Esophagus muscularis mucosa (tissue), 4 donors: ENCODE results near the gene IGF1R. TPM values are rescaled to one million over a fixed set of nuclear protein-coding genes. Genes with fewer than 3 reads are reported as not detected.

ENCODE experiments used
- DNase-seq: peaks from one replicate; pipeline ENCODE4 v3.0.0-alpha.2; 2017; ENCODE audit errors: extremely low spot score
- H3K27ac ChIP-seq, 4 donors: fragments of 200-600 bp; sonication (generic); replicated peaks in 1 of 4; 1 replicate in 3 of 4; 2 replicates in 1 of 4; pipeline ENCODE4 v1.5.1; 2016 to 2019; ENCODE audit warnings: mild to moderate bottlenecking in 1 of 4
- H3K27me3 ChIP-seq, 4 donors: fragments of 200-600 bp; sonication (generic); one replicate each; pipeline versions ENCODE4 v1.5.1 to v1.6.0; 2016 to 2019
- H3K36me3 ChIP-seq, 4 donors: fragments of 200-600 bp; sonication (generic); one replicate each; pipeline ENCODE4 v1.5.1; 2016 to 2019
- H3K4me1 ChIP-seq, 4 donors: fragments of 200-600 bp; sonication (generic); one replicate each; pipeline ENCODE4 v1.5.1; 2016 to 2019
- H3K4me3 ChIP-seq, 4 donors: fragments of 200-600 bp; sonication (generic); 1 replicate in 2 of 4; 2 replicates in 2 of 4; pipeline ENCODE4 v1.5.1; 2016 to 2019; ENCODE audit warnings: mild to moderate bottlenecking in 4 of 4, moderate library complexity in 1 of 4
- H3K9me3 ChIP-seq, 4 donors: fragments of 200-600 bp; sonication (generic); 1 replicate in 3 of 4; 2 replicates in 1 of 4; pipeline ENCODE4 v1.5.1; 2016 to 2019
- EP300 ChIP-seq: sonication (generic); formaldehyde crosslinking; IDR thresholded peaks from one replicate; pipeline ENCODE4 v1.6.1; 2017; ENCODE audit warnings: antibody characterized with exemption
- POLR2A ChIP-seq: fragments of 450-650 bp; IDR thresholded peaks from one replicate; pipeline ENCODE4 v1.6.1; 2017; ENCODE audit warnings: antibody characterized with exemption, moderate library complexity, mild to moderate bottlenecking, low read depth
- POLR2AphosphoS5 ChIP-seq, 2 donors: sonication (generic); formaldehyde crosslinking; IDR thresholded peaks; one replicate each; pipeline ENCODE4 v1.6.1; 2017; ENCODE audit warnings: antibody characterized with exemption in 2 of 2
- WGBS: methylation state at CpG from one replicate; pipeline ENCODE4 v1.1.5; 2018; 5-methylcytosine and 5-hydroxymethylcytosine counted together
- intact Hi-C: fragments of 100-400 bp; cut with DNase I; formaldehyde crosslinking; loops from one replicate; pipeline ENCODE4 v1.15.1; 2023
- total RNA-seq, 4 donors: library from RNA; depleted of rRNA; stranded (reverse); fragments of >200 nt; gene quantifications; one replicate each; pipeline versions ENCODE4 v1.1.0 to v1.2.1, GENCODE V29; 2016
- TF ChIP-seq, protein P1 (sequence below), 3 experiments: fragments of 200-600 bp in 2 of 3; fragments of 450-650 bp in 1 of 3; sonication (generic) in 2 of 3; IDR thresholded peaks; one replicate each; pipeline ENCODE4 v1.5.1; 2017 to 2019; ENCODE audit warnings: antibody characterized with exemption in 3 of 3, mild to moderate bottlenecking in 2 of 3, moderate library complexity in 1 of 3

IGF1R gene
- total RNA-seq, 4 donors from 2014 or later, result 33.6 to 95.3 (median 49.7) TPM

DNA sequence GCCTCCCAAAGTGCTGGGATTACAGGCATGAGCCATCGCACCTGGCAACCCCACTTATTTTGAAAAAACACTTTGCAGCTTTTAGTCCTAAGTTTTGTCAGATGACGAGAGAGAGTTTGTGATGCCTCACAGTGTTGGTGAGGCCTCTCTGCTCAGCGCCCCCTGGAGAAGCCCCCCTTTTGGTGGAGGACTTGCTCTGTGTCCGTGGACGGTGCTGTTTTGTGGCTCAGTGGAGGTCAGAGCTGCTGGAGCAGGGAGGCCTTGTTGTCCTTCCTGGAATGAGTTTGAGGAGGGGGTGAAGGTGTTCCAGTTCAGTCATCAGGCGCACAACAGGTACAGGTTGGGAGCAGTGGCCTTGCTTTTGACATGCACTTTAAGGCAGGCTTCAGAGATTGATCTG is 301.3 kb downstream of the IGF1R start:
- no peak overlapping the region for H3K27ac ChIP-seq
- no peak for DNase-seq

GRCh38 chr15:98950248-98950647 is 301.9 kb downstream of the IGF1R start:
- Histone ChIP-seq H3K36me3 (peaks cover 12 to 63% (median 53%) of the 10 kb centered on the region in 4 donors), H3K27ac (peak overlapping the region in 1 of 4 donors; percentile 94), H3K27me3 (no peaks in the 10 kb centered on the region), H3K4me1 (peaks cover 45 to 49% (median 47%) of the 10 kb centered on the region in 4 donors), H3K9me3 (no peaks in the 10 kb centered on the region), H3K4me3 (no peak overlapping the region)
- TF ChIP-seq POLR2AphosphoS5 (IDR thresholded peaks at IDR 0.05) (no peak), POLR2A (no peak), EP300 (no peak)
- TF ChIP-seq, protein P1, sequence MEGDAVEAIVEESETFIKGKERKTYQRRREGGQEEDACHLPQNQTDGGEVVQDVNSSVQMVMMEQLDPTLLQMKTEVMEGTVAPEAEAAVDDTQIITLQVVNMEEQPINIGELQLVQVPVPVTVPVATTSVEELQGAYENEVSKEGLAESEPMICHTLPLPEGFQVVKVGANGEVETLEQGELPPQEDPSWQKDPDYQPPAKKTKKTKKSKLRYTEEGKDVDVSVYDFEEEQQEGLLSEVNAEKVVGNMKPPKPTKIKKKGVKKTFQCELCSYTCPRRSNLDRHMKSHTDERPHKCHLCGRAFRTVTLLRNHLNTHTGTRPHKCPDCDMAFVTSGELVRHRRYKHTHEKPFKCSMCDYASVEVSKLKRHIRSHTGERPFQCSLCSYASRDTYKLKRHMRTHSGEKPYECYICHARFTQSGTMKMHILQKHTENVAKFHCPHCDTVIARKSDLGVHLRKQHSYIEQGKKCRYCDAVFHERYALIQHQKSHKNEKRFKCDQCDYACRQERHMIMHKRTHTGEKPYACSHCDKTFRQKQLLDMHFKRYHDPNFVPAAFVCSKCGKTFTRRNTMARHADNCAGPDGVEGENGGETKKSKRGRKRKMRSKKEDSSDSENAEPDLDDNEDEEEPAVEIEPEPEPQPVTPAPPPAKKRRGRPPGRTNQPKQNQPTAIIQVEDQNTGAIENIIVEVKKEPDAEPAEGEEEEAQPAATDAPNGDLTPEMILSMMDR (IDR thresholded peaks at IDR 0.05), result no peak
- DNase-seq, result no peak
- intact Hi-C loops, result no loop called here

More for the DNA sequence above, 301.3 kb downstream of the IGF1R start:
- intact Hi-C loops, result no loop called here
- peaks cover 17 to 70% (median 60%) of the 10 kb centered on the region in 4 donors for H3K36me3 ChIP-seq
- WGBS, result 93% methylated on average over 5 of the region's 6 CpGs
- TF ChIP-seq, protein P1 (IDR thresholded peaks at IDR 0.05), result no peak
- TF ChIP-seq POLR2A (no peak), EP300 (no peak), POLR2AphosphoS5 (IDR thresholded peaks at IDR 0.05) (no peak)
- no peaks in the 10 kb centered on the region for H3K27me3 ChIP-seq
- peaks cover 39 to 43% (median 42%) of the 10 kb centered on the region in 4 donors for H3K4me1 ChIP-seq
- H3K4me3 ChIP-seq, result no peak overlapping the region
- H3K9me3 ChIP-seq, result no peaks in the 10 kb centered on the region

- Histone ChIP-seq H3K4me3 (no peak overlapping the region), H3K9me3 (no peaks in the 10 kb centered on the region), H3K27me3 (no peaks in the 10 kb centered on the region), H3K36me3 (peaks cover 9 to 60% (median 47%) of the 10 kb centered on the region in 4 donors), H3K27ac (peak overlapping the region; percentile 86 to 94 (median 88)), H3K4me1 (peaks cover 53 to 57% (median 54%) of the 10 kb centered on the region in 4 donors)
- no peak for TF ChIP-seq POLR2AphosphoS5 (IDR thresholded peaks at IDR 0.05)
- TF ChIP-seq EP300, result no peak
- TF ChIP-seq, protein P1 (IDR thresholded peaks at IDR 0.05), result no peak
- no peak for TF ChIP-seq POLR2A
- 91% methylated on average over 7 of the region's 7 CpGs for WGBS
- DNase-seq, result no peak
- intact Hi-C loops, result no loop called here
These were observed 302.7 kb downstream of the IGF1R start for GRCh38 chr15:98951004-98951403.

GRCh38 chr15:98951493-98952320 is 303.4 kb downstream of the IGF1R start:
- WGBS, result 81% methylated on average over 16 of the region's 19 CpGs
- intact Hi-C loops, result no loop called here

More at GRCh38 chr15:98951493-98952320, 303.4 kb downstream of the IGF1R start:
- H3K9me3 ChIP-seq, result no peaks in the 10 kb centered on the region
- H3K4me3 ChIP-seq, result no peak overlapping the region
- TF ChIP-seq POLR2AphosphoS5 (IDR thresholded peaks at IDR 0.05), result peak in 1 of 2 donors; percentile 18
- TF ChIP-seq, protein P1 (IDR thresholded peaks at IDR 0.05), result no peak
- peak overlapping the region; percentile 86 to 94 (median 88) for H3K27ac ChIP-seq
- no peak for DNase-seq
- H3K27me3 ChIP-seq, result no peaks in the 10 kb centered on the region
- peaks cover 9 to 67% (median 52%) of the 10 kb centered on the region in 4 donors for H3K36me3 ChIP-seq
- peaks cover 50 to 57% (median 56%) of the 10 kb centered on the region in 4 donors for H3K4me1 ChIP-seq
